Measurements from ENCODE around the gene PROSER2.

Gene PROSER2

DNA sequence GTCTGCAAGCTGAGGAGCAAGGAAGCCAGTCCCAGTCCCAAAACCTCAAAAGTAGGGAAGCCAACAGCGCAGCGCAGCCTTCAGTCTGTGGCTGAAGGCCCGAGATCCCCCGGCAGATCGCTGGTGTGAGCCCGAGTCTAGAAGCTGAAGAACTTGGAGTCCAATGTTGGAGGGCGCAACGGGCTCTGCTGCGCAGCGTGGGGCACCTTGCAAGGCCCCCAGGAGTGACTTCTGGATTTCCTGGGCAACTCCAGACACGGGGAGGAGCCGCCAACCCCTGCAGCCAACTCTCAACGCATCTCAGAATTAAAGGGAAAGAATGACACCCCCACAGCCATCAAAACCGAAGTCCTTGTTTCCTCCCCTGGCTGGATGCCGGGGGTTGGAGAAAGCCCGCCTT is 18.8 kb upstream of the PROSER2 start:
- no peak for DNase-seq

- no peak for DNase-seq
Measured at GRCh38 chr10:11805792-11806191, 17.4 kb upstream of the PROSER2 start.

DNA sequence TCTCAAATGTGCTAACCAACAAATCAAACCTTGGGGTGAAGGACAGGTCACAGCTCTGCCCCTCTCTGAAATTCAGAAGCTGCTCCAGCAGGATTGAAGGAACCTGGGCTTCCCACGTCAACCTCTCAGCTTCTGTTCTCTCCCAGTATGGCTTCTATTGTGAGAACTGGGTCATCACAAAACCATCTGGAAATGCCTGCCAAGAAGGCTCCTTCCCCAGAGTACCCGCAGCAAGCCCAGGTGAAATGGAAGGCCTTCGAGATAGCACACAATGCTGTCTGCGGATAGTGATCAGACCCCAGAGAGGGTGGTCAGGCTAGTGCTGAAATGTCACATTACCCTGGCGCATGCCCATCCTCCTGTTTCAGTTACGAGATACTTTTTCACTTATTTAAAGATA is 16.4 kb upstream of the PROSER2 start:
- DNase-seq, result no peak

GRCh38 chr10:11808808-11809207 is 14.3 kb upstream of the PROSER2 start:
- DNase-seq, result no peak

- no peak for DNase-seq
Measured at GRCh38 chr10:11810313-11810766, 12.8 kb upstream of the PROSER2 start.

- DNase-seq, result no peak
Measured at GRCh38 chr10:11810973-11811372, 12.2 kb upstream of the PROSER2 start.

- no peak for DNase-seq
Measured at GRCh38 chr10:11813177-11813576, 10.0 kb upstream of the PROSER2 start.

DNA sequence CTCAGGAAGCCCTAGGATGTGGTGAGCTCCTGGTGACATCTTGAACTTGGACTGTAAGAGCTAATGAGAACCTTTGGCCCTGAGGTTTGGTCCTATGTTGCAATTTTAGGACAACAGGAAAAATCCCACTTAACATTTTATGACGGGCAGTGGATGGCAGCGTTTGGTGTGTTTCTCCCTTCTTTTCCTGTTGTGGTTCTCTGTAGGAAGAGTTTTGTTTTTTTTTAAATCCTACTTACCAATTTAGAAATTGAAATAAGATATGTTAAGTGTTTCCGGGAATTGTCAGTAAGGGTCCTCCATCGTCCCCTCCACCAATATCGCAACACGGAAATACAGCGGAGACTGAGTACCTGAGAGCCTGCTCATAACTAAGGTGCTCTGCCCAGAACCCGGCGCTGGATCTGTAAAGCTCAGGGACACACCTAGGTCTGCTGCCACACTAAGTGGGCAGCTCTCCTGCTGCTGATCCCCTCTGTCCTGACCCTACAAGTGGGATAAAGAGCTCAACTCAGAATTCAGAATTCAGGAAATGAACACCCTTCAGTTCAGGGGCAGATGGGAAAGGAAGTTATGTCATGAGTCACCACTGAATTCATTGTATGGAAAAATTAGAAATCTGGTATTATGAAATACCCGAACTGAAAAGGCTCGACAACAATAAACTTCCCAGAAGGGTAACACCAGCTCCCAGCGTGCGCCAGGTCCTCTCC is 9.1 kb upstream of the PROSER2 start:
- no peak for DNase-seq

DNA sequence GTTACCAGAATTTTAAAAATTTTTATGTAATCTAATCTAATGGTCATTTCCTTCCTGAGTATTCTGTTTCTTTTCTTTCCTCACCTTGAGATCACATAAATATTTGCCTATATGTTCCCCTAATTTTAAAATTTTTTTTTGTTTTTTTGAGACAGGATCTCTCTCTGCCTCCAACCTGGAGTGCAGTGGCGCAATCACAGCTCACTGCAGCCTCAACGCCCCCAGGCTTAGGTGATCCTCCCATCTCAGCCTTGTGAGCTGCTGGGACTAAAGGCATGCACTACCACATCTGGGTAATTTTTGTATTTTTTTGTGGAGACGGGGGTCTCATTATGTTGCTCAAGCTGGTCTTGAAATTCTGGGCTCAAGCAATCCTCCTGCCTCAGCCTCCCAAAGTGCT is 4.1 kb upstream of the PROSER2 start:
- DNase-seq, result no peak

DNA sequence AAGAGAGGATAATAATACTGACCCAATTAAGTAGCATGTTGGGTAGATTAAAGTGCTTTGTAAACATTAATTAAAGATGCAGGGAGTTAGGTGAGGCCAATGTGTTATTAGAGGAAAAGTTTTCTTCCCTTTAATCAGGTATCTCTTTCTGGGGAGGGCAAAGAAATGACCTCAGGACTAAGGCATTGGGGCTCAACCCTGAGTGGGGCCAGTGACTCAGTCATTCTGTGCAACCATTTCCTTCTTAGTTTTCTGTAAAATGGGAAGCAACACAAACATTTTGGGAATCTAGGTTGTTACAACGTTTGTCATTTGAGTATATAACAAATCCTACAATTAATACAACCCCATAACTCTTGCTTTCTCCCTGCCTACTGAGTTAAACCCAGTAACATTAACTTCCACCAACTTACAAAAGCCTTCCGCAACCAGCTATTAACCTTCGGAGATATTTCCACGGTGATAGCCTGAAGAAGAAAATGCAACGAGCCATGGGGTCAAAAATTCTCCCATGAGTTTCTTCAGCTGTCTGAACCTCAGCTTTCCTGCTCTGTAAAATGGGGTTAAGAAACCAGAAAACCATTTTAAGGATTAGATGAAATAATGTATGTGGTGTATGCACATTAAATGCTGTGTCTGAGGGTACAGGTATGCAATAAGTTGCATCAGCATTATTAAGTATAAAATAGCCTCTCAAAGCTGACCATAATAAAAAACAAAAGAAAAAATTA is 965 bp upstream of the PROSER2 start:
- DNase-seq, result no peak

- no peak for DNase-seq
Measured at GRCh38 chr10:11822809-11823121, 391 bp upstream of the PROSER2 start.

DNA sequence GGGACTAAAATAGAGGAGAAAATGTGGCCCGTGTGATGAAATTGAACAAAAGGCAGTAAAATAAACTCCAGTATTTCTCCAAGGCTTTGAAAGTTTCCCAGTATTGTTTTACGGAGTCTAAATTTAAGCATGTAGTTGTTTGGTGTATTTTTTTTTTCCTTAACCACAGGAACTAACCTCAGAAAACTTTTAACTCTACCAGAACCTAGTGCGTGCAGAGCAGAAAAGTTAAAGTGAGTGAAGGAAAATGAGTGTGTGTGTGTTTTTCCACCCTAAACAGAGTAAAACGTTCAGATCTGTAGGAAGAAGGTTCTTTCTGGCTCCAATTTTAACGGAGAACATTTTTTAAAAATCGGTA is 812 bp downstream of the PROSER2 start:
- no peak for DNase-seq

GRCh38 chr10:11824376-11824775 is 1.2 kb downstream of the PROSER2 start:
- DNase-seq, result no peak

GRCh38 chr10:11824825-11825224 is 1.7 kb downstream of the PROSER2 start:
- no peak for DNase-seq

DNA sequence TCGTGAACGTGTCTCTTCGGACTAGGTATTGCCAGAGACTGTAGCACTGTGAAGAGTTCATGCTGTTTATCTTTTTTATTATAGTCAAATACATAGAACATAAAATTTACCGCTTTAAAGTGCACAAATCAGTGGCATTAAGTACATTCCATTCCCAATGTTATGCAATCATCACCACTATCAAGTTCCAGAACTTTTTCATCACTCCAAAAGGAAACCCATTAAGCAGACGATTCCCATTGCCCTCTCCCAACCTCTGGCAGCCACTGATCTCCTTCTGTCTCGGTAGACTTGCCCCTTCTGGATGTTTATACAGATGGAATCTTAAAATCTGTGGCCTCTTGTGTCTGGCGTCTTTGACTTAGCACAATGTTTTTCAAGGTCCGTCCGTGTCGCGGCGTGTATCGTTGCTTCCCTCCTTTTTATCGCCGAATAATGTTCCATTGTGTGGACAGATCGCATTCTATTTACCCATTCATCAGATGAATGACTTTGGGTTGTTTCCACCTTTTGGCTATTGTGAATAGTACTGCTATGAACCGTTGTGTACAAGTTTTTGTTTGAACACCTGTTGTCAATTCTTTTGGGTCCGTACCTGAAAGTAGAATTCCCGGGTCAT is 2.7 kb downstream of the PROSER2 start:
- no peak for DNase-seq

- DNase-seq, result no peak
Measured at GRCh38 chr10:11827006-11827405, 3.9 kb downstream of the PROSER2 start.

- DNase-seq, result no peak
Measured at GRCh38 chr10:11827414-11827813, 4.3 kb downstream of the PROSER2 start.

DNA sequence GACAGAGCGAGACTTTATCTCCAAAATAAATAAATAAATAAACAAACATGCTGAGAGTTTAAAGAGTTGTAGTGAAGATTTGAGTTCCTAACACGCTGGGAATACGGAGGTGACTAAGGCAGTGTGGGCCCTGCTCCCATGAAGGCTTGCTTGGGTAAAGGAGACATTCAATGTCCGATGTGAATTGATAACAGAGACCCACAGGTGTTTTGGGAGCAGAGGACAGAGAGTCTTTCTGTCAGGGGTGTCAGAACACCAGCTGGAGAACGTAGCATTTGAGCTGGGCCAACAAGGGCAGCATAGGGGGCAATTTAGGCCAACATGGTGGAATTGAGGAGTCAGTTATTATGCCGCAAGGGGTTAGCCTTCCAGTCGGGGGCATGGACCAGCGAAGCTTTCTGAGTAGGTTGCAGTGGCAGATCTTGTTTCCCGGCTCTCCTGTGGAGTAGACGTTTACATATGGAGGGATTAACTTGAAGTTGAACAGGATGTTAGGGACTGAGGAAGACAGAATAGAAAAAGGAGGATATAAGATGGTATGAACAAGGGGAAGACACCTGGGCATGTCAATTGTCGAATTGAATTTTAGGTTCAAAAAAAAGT is 5.6 kb downstream of the PROSER2 start:
- DNase-seq, result no peak

GRCh38 chr10:11830836-11831519 is 7.8 kb downstream of the PROSER2 start:
- DNase-seq, result no peak

DNA sequence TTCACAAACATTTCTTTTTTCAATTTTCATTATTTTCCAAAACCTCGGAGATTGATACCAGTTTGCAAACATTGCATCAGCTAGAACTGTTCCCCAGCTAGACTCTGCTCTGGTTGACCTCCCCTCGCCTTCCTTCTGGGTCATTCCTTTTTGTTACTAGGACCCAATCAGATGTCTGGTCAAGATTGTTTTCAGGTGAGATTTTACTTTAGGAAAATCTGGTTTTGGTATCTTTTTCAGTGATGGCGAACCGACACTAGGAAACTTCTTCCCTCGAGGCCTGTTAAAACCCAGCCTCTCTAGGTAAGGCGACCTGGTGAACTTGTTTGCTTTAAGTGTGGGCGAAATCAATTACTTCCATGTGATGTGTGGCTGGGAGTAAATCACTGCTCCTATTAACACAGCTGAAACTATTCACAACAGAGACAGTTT is 8.4 kb downstream of the PROSER2 start:
- no peak for DNase-seq

DNA sequence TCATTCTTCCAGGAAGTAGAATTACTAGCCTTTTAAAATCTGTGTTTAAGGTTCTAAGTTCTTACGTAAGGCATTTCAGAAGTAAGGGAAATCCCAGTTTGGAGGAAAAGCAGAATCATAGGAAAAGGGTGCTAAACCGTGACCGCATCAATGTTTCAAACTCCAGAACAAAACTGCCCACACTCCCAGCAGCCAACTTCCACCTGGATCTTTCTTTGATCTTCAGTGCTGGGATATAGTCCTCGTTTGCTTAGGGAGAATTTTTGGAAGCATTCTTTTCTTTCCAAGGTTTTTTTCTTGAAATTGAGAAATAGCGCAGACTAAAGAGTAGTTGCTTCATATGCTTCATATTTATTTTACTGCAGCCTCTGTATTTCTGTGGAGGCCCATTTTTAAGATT is 8.9 kb downstream of the PROSER2 start:
- no peak for DNase-seq

GRCh38 chr10:11835061-11835460 is 11.9 kb downstream of the PROSER2 start:
- DNase-seq, result no peak

DNA sequence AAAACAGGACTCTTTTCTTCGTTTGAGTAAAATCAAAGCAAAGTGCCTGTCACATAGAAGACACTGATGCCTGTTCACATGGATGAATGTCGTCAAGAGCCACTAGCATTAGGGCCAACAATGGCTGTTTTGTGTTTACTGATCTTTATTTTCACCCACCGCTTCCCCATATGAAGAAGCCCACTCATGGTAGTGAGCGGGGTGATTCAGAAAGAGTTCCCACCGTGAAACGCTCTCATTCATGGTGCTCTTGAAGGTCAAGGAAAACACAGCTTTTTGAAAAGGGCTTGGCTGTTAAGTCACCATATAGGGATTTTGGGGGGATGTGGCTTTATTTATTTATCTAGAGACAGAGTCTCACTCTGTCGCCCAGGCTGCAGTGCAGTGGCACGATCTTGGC is 12.5 kb downstream of the PROSER2 start:
- DNase-seq, result no peak

All from effector CD8-positive, alpha-beta T cell (primary cell).